Neural progenitor cell (in vitro differentiated cells): ENCODE data around the gene ULK4.

ENCODE experiments used
- CTCF ChIP-seq: fragments of 200-600 bp; sonication (generic); IDR thresholded peaks from 2 replicates; pipeline ENCODE4 v1.5.1; 2017; ENCODE audit warnings: antibody characterized with exemption, mild to moderate bottlenecking
- EZH2 ChIP-seq: fragments of 200-600 bp; sonication (generic); IDR thresholded peaks from 2 replicates; pipeline ENCODE4 v1.6.1; 2017; ENCODE audit warnings: antibody characterized with exemption, mild to moderate bottlenecking, moderate library complexity

- TF ChIP-seq CTCF (no peak), EZH2 (no peak)
Measured at GRCh38 chr3:41697702-41698101, 264.2 kb downstream of the ULK4 start.
